Stimulated activated CD4-positive, alpha-beta T cell treated with anti-CD3 and anti-CD28 coated beads, Interleukin-12 subunit alpha, Interleukin-12 subunit beta, amount 100 ng/mL, for 24 hours (primary cell): ENCODE measurements around the gene PACRG.

Experiments
- DNase-seq, 2 experiments: peaks; one replicate each; pipeline ENCODE4 v3.0.0-alpha.2; 2020; ENCODE audit warnings: low read depth in 2 of 2

The PACRG gene

DNA sequence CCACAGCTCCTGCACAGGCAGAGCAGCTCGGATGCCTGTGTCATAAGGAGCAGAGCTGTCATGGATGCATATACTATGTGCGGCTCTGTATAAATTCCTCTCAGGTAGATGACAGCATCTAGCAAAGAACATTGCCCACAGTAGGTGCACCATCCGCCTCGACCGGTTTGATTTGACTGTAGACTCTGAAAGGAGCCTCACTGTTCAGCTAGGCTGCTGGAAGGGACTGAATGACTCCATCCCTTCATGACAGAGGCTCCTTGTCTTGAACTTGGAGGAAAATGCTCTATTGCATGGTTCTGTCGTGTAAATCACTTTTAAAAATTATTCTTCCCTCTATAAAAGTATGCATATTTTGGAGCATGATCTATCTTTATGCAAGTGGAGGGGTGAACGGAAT, 557.9 kb downstream of the PACRG start:
- DNase-seq = no peak

GRCh38 chr6:163287626-163288025, 559.9 kb downstream of the PACRG start:
- DNase-seq = no peak

GRCh38 chr6:163288066-163288465, 560.3 kb downstream of the PACRG start:
- DNase-seq = no peak

DNA sequence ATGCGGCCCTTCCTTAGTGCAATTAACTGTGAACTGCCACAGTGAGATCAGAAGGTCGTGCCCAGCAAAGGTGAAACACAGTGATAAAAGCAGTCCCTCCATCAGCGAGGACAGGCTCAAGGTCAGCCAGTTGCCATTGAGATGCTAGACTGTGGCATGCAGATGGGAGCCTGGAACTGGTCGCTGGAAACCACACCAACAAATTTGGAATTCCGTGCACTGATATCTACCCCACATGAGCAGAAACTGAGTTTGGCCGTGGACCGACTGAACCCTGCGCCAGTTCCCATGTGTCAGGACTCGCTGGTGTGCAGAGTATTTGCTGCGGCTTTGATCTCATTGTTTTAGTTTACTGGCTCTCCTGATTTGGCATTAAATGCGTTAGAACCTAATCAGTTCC, 561.1 kb downstream of the PACRG start:
- DNase-seq = no peak

DNA sequence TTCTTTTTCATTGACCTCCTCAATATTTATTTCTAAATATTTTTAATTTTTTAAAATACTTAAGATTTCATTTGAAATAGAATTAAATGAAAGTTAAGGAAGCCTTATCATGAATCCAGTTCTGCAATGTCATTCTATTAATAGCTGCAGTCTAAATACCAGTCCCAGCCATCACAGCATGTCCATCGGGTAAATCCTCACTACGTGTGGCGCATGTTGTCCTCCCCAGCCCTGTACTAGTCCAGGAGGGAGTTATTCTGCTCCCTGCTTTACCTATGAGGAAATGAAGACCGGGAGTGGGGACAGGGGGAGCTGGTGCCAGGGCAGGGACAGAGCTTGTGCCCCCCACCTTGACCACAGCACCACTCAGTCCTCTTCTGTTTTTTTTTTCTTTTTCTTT, 561.7 kb downstream of the PACRG start:
- no peak for DNase-seq

DNA sequence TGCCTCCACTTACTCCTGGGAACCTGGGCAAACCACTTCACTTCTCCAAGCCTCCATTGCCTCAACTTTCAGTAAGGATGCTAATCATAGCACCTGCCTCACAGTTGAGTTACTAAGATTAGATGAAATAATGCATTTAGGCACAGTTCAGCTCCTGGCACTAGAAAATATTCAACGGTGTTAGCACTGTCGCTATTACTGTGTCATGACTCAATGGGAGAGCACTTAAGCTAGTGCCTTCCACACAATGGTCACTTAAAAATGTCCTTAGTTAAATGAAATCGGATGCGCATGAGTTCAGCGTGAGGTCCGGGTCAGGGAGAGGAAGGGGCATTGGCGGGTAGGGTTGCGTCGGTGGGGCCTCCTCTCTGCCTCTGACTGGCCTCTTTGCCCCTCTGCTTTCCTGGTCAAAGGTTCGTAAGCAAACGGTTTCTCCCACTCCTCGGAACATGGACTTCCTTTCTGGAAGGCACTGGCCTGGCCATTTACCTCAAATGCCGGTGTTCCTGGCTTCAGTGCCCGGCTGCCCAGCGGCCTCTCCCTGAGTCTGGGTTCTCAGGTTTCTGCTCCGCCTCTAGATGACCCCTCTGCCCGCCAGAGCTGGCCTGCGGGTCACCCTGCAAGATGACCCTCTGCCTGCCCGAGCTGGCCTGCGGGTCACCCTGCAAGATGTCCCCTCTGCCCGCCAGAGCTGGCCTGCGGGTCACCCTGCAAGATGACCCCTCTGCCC, 562.9 kb downstream of the PACRG start:
- no peak for DNase-seq

DNA sequence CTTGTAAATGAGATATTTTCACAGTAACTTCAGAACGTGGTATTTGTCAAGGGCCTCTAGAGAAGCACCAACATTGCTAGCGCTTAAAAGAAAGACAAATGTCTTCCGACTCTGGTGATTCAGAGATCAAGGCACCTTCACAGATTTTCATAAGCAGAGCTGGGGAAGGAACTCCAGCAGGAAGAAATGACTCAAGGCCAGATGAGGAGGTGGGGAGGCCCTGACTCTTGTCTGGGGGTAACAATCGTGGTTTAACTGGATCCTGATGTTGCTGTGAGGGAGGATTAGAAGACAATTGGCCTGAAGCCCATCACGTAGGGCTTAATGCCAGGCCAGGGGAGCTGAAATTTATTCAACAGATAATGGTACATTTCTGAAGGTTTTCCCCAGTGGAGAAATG, 563.8 kb downstream of the PACRG start:
- DNase-seq = no peak

- DNase-seq = no peak
Measured at GRCh38 chr6:163293286-163293685, 565.5 kb downstream of the PACRG start.

GRCh38 chr6:163294734-163295133, 567.0 kb downstream of the PACRG start:
- DNase-seq = no peak

DNA sequence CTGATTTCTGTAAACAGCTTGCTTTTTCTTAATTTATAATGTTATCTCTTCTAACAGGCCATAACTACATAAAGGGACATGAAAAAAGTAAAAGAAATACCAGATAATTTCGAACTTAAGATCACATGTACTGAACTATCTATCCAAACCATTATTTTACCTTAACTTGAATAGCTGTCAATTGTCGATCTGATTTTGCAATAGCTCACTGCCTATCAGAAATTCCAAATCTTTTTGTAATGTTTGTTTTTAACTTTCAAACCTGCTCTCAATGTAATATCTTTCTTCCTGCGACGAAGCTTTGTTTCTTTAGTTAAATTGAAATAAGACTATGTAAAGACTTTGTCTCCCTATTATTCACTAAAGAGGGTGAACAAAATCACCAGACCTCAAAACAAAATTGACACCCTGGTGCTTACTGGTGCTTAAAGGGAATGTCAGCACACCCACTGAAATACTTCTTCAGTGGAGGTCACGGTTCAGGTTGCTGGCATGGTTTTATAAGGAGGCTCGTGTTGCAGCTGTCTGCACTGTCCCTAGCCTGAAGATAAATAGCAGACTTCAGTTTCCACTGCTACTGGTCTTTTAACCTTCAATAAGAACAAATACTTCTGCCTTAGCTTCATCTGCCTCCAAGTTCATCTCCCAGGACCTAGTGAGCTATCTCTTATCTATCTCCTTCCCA, 569.2 kb downstream of the PACRG start:
- no peak for DNase-seq

DNA sequence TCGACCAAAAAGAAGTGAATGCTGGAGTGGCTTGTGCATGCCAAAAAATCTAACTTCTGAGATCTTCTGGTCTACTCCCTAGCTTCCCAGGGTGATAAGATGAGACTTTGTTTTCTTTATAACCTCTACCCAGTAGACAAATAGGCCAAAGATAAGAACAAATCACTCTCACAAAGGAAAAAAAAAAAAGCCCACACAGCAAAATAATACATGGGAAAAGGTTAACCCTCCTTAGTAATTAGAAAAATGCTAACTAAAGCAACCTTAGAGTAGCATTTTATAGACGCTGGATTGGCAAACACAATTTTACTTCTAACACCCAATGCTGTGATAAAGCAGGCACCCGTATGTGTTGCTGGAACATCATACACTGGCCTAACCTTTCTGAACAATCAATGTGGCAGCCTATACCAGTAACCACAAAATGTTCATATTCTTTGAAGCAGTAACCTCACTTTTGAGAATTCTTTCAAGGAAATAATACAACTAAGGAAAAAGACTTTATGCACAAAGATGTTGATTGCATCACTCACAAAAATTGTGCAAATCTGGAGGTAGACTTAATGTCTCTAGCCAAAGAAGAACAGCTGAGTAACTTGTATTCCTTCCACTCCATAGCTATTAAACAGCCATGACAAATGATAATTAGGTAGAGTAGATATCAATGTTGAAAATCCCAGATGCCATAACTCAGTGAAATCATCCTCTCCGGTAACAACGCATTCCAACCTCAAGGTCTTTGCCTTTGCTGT, 570.5 kb downstream of the PACRG start:
- no peak for DNase-seq

GRCh38 chr6:163300838-163301237, 573.1 kb downstream of the PACRG start:
- no peak for DNase-seq

DNA sequence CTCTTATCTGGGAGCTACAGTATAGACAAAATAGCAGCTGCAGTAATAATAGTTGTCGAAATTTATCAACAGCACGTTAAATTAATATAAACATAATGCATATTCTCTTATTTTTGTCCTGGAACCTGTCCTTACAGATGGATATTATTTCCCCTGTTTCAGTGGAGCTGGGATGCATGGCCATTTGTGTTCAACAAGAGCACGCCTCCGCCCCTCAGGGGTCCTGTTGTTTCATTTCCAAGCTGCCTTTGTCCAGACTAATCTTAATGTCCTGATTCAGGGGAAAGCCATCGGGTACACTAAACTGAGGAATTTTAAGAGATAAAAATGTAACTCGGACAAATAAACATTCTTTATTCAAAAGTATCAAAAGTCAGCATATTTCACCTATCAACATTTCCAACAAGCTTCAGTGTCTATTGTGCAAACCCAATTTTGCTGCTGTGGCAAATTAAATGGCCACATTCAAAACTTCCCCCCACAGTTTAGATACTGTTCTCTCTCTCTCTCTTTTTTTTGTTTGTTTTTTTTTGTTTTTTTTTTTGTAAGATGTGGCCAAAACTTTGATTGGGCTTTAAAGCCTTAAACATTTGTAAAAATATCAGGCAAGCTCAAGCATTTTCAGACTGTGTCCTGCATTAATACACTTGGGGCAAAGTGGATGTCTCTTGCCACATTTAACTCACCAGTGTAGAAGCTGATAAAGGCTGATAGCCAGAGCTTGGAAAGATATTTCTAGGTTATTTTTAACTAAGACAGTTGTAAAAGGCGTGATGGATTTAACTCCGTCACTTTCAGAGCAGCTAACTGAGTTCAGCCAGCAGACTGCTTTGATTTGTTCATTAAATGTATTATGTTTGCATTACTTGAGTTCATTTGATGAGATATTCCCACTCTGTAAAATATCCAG, 574.2 kb downstream of the PACRG start:
- DNase-seq = no peak

- no peak for DNase-seq
Measured at GRCh38 chr6:163302747-163303146, 575.0 kb downstream of the PACRG start.

DNA sequence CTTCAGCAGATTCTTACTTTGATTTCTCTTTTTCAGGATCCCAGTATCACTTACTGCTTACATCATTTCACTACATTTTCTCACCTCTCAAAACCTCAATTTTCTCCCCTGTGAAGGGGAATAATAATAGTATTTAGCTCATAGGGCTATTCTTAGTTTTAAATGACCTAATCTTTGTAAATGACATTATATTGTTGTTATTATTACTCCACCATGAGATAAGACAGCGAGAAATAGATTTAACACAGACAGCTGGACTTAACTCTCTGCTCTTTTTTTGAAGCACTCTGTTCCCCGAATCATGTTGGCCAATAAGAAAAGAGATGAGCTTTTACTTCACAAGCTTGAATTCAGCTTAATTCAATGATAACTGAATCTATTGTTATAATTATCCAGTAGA, 578.2 kb downstream of the PACRG start:
- no peak for DNase-seq

DNA sequence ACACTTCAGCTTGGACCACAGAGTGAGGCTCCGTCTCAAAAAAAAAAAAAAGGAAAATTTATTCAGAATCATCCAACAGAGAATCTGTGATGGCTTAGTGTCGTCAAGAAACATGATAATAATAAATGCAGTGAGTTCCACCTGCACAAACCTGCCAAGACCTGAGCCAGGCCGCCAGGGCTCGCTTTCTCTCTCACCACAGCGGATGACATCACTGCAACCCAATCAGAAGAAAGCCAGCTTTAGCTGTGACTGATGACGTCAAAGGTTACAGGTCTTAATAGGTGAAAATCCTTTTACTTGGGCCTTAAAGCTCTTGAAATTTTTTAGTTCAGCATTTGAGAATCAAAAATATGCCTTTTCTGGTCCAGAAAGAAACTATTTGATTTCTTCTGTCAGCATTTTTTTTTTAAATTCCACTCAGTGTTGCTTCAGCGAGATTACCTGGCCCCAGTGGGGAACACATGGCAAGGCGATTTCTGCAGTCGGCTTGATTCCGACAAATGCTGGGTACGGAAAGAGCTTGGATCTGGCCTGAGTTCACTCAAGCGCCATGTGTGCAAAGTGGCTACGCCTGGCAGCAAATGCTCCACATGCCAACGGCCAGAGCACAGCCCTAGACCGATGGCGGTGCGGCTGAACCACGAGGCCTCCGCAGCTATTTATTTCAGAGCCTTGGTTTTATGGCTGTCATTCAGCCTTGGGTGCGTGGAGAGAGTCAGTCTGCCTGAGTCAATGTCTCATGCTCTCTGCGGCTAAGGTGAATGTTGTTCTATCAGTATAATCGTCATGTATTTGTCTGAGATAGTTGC, 581.1 kb downstream of the PACRG start:
- no peak for DNase-seq

DNA sequence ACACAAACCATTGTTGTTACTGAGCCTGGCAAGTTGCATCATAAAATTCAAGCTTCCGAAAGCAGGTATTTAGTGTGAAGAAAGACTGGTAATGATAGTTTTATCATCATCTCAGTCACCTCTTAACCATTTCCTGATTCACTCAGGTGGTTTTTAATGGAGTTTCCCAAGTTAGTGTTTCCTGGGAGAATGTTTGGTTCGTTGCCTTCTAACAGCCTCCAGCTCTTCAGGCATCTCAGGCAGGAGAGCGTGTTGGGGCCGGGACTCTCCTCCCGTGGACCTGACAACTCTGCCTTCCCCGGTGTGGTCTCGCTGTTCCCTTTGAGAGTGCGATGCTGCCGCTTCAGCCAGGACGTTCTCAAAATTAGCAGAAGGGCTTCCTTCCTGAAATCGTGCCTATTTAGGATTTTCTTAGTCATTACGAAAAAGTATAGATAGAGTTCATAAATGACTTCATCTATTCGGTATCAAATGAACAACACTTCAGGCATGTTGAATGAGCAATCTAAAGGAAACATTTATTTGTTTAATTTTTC, 581.8 kb downstream of the PACRG start:
- DNase-seq = no peak

- no peak for DNase-seq
Measured at GRCh38 chr6:163310096-163310972, 582.6 kb downstream of the PACRG start.

- DNase-seq = no peak
Measured at GRCh38 chr6:163310973-163311383, 583.2 kb downstream of the PACRG start.

DNA sequence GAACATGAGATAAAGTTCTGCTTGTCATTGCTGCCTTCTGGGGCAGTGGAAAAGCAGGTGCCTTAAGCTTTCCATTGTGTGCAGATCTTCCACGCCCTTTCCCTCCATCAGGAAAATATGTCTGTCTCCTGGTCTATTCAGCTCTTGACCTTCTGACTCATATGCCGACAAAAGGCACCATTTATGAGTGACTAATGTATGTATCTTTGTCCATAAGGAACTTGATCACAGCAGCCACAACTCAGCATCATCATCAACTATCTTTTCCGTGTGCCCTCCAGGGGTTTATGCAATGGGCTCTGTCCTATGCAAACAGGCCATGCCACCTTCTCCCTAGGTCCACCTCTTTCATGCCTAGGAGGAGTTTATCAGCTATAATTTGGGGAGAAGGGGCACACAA, 584.1 kb downstream of the PACRG start:
- no peak for DNase-seq
